ENCODE results near the gene SBSN.

DNA sequence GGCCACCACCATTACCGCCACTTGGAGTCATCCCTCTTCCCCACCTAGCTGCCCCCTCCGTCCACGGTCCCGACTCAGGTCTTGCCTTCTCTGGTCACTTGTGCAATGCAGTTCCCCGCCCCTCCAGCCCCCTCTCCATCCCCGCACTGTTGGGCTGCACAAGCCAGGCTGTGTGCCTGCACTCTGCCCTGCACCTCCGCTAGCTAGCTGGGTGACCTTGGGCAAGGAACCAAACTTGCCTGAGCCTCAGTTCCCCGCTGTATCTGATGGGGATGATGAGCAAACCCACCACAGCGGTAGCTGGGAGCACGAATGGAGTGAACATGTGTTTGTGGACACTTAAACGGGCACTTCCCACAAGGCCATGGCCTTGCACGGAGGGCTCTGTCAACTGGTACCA, 11.7 kb upstream of the SBSN start:
- TF ChIP-seq CTCF (IDR thresholded peaks at IDR 0.05; ENCODE audit: insufficient read depth, low read depth, low read length) (no peak), EZH2 (IDR thresholded peaks at IDR 0.05; ENCODE audit: insufficient read depth, low read length) (no peak)
